NT2/D1 (cell line): Measurements from ENCODE around the gene ABCA2.

Experiments used
- YY1 ChIP-seq: IDR thresholded peaks from 2 replicates; pipeline ENCODE4 v1.6.1; 2011; ENCODE audit not compliant: insufficient read length, insufficient read depth
- ZNF274 ChIP-seq: IDR thresholded peaks from 2 replicates; pipeline ENCODE4 v1.6.1; 2011; ENCODE audit warnings: mild to moderate bottlenecking, low read depth, low read length

GRCh38 chr9:137050570-137050969 is 22.5 kb upstream of the ABCA2 start:
- no peak for TF ChIP-seq YY1
- no peak for TF ChIP-seq ZNF274
